ENCODE data around the gene RARA. TPM values are rescaled to one million over a fixed set of nuclear protein-coding genes. Genes with fewer than 3 reads are reported as not detected.

RARA gene
- 10 to 100 TPM; 16.2 to 17.3 TPM for total RNA-seq

DNA sequence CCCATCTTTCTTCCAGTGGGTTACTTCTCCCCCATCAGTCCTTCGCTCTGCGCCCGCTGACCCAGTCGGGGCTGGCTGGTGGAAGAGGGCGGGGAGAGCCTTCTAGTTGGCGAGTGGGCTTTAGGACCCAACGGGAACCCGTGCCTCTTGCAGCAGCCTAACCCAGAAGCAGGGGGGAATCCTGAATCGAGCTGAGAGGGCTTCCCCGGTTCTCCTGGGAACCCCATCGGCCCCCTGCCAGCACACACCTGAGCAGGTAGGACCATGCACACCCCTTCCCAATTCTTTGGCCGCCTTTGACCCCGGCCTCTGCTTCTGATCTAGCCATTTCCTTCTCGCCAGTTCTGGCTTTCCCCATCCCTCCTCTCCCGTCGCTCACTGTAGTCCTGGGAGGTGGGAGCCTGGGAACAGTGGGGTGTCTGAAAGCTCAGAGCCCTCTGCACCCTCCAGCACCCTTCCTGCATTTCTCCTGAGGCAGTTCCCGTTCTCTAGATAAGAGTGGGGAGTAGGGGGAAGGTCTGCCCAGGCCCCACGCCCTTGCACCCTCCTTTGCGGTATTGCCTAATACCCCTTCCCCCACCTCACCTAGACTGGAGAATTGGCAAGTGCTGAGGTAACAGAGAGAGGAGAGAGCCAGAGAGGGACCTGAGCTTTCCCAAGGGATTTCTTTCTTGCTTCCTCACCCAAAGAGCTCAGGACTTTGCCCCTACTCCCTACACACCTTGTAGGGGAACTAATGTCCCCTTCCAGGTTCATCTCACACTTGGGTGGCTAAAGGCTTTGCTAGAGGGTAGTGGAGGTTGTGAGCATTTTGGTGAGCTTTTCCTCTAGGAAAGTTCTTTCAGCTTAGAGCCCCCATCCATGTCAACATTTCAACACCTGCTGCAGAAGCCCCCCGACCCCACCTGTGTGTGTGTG lies at the start of gene RARA:
TSS of gene RARA (plus strand) at position 150 of the 918 bp plus-strand sequence. CDS start 22,039 bp downstream, outside the sequence.

GRCh38 chr17:40287494-40288369 lies 21.2 kb upstream of the RARA start, which contains the start of gene CDC6:
Gene CDC6, plus strand, starts transcription at chr17:40287879. Its CDS starts 1,542 bp downstream, at chr17:40289421.

DNA sequence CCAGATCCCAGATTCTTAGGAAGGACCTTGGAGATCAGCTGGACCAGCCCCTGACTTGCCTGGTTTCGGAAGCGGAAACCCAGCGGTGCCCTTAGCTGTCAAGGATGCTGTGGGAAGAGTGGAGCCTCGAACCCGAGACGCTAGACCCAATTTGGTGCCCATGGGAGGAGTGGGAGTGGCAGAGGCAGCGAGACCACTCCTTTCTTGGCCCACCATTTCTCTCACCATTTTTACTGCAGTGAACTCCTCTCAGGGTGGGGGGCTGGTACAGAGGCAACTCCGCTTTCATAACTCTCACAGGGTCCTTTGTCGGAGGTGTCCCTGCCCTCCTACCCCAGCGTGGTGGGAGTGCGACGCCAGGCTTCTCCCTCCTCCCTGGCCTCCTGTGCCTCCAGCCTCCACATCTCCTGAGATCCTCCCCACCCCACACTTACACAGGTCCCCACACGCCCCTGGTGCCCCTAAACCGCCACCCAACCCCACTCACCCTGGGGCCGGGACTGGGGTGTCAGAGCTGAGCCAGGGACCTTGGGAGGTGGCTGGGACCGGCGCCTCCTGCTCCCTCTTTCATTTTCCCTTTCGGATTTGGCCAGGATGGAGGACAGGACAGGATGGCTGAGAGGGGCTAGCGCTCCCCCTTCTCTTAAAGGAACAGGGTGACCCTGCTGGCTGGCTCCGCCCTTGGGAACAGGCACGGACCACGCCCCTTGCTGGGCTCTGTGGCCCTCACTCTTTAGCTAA lies 55.3 kb downstream of the RARA start, which contains the start of gene GJD3:
TSS of gene GJD3 (minus strand) at position 617 of the 741 bp plus-strand sequence. CDS start 922 bp downstream, outside the sequence.

Small RNA genes within 50 kb of the gene (small RNA-seq; reads per million reads assigned to genes)
- gene RF00019 (0 reads per million in 2 donors), gene RNA5SP441 (0 reads per million in 2 donors)

Other genes with a start within 250 kb of the RARA start
- 10 to 100 TPM; 24.1 to 27.0 TPM for gene THRA, start 246.2 kb upstream of the RARA start, total RNA-seq
- 1 to 10 TPM; 2.4 to 3.3 TPM for gene NR1D1, start 208.6 kb upstream of the RARA start, total RNA-seq
- gene MSL1, start 187.2 kb upstream of the RARA start, total RNA-seq: 10 to 100 TPM; 41.6 to 48.3 TPM
- gene CASC3, start 168.6 kb upstream of the RARA start, total RNA-seq: 10 to 100 TPM; 34.4 to 34.6 TPM
- 1 to 10 TPM; 2.8 to 3.3 TPM for gene RAPGEFL1, start 131.7 kb upstream of the RARA start, total RNA-seq
- 1 to 10 TPM; 4.5 to 6.7 TPM for gene WIPF2, start 89.9 kb upstream of the RARA start, total RNA-seq
- 10 to 100 TPM; 17.6 to 59.9 TPM for gene CDC6, start 21.3 kb upstream of the RARA start, total RNA-seq
- gene GJD3, start 55.6 kb downstream of the RARA start, total RNA-seq: not detected
- 100 to 1,000 TPM in 1 of 2 donors, 10 to 100 TPM in 1; 43.0 to 102 TPM for gene TOP2A, start 108.7 kb downstream of the RARA start, total RNA-seq
- gene IGFBP4, start 134.3 kb downstream of the RARA start, total RNA-seq: 10 to 100 TPM; 10.7 to 20.6 TPM
- gene TNS4, start 192.4 kb downstream of the RARA start, total RNA-seq: not detected

Measured in melanocyte of skin (primary cell).